Measurements from ENCODE around the gene TMEM225.

- no peak for TF ChIP-seq CTCF (IDR thresholded peaks at IDR 0.05; ENCODE audit: poor library complexity)
- TF ChIP-seq EZH2phosphoT487 (IDR thresholded peaks at IDR 0.05; ENCODE audit: low read depth, severe bottlenecking, unreplicated experiment) = no peak
Observed at GRCh38 chr11:123920943-123921342, 35.5 kb upstream of the TMEM225 start.
